Astrocyte (in vitro differentiated cells and primary cell): ENCODE results near the gene ENOX1. TPM values are rescaled to one million over a fixed set of nuclear protein-coding genes. Genes with fewer than 3 reads are reported as not detected.

Experiments used
- DNase-seq: peaks from one replicate; pipeline ENCODE4 v3.0.0-alpha.2; 2010; ENCODE audit warnings: low read depth
- FAIRE-seq: peaks from 2 replicates; lab custom pipeline; 2011; peaks lifted over from hg19 to GRCh38; lab: Jason Lieb, UNC
- H2AFZ ChIP-seq: 2 replicates; pipeline ENCODE4 v1.6.0; 2012; ENCODE audit warnings: low read depth, low read length, inconsistent platforms
- H3K27ac ChIP-seq: 2 replicates; pipeline ENCODE4 v1.5.1; 2011; ENCODE audit warnings: low read depth, low read length, inconsistent platforms
- H3K27me3 ChIP-seq: 2 replicates; pipeline ENCODE4 v1.6.0; 2011; ENCODE audit warnings: low read length, inconsistent platforms; ENCODE audit not compliant: insufficient read depth
- H3K36me3 ChIP-seq: 2 replicates; pipeline ENCODE4 v1.5.1; 2011; ENCODE audit warnings: low read length, inconsistent platforms; ENCODE audit not compliant: insufficient read depth
- H3K4me1 ChIP-seq: 2 replicates; pipeline ENCODE4 v1.5.1; 2011; ENCODE audit warnings: low read length, inconsistent platforms; ENCODE audit not compliant: insufficient read depth
- H3K4me2 ChIP-seq: 2 replicates; pipeline ENCODE4 v1.6.0; 2012; ENCODE audit warnings: low read length, inconsistent platforms
- H3K4me3 ChIP-seq: 2 replicates; pipeline ENCODE4 v1.5.1; 2011; ENCODE audit warnings: low read depth, mild to moderate bottlenecking, low read length, inconsistent platforms; ENCODE audit not compliant: insufficient read depth
- H3K79me2 ChIP-seq: 2 replicates; pipeline ENCODE4 v1.6.0; 2012; ENCODE audit warnings: mild to moderate bottlenecking, low read length, inconsistent platforms; ENCODE audit not compliant: insufficient read depth
- H3K9ac ChIP-seq: 2 replicates; pipeline ENCODE4 v1.6.0; 2012; ENCODE audit warnings: mild to moderate bottlenecking, low read length, inconsistent platforms
- H3K9me3 ChIP-seq: 2 replicates; pipeline ENCODE4 v1.5.1; 2012; ENCODE audit warnings: low read depth, mild to moderate bottlenecking, low read length, inconsistent platforms; ENCODE audit not compliant: insufficient read depth
- H4K20me1 ChIP-seq: 2 replicates; pipeline ENCODE4 v1.6.0; 2012; ENCODE audit warnings: low read length, inconsistent platforms; ENCODE audit not compliant: insufficient read depth
- H3K27ac Mint-ChIP-seq: one replicate; pipeline ENCODE4 v1.8.0; 2021; ENCODE audit warnings: mild to moderate bottlenecking, mixed read lengths; ENCODE audit not compliant: unreplicated experiment
- H3K27me3 Mint-ChIP-seq: one replicate; pipeline ENCODE4 v1.8.0; 2021; ENCODE audit warnings: low read depth, mixed read lengths; ENCODE audit not compliant: unreplicated experiment
- H3K36me3 Mint-ChIP-seq: one replicate; pipeline ENCODE4 v1.8.0; 2021; ENCODE audit warnings: low read depth, mixed read lengths; ENCODE audit not compliant: unreplicated experiment
- H3K4me1 Mint-ChIP-seq: one replicate; pipeline ENCODE4 v1.8.0; 2021; ENCODE audit warnings: low read depth, mixed read lengths; ENCODE audit not compliant: unreplicated experiment
- H3K4me3 Mint-ChIP-seq: one replicate; pipeline ENCODE4 v1.8.0; 2021; ENCODE audit warnings: mild to moderate bottlenecking, moderate library complexity, mixed read lengths; ENCODE audit not compliant: unreplicated experiment
- H3K9me3 Mint-ChIP-seq: one replicate; pipeline ENCODE4 v1.8.0; 2021; ENCODE audit warnings: mild to moderate bottlenecking, mixed read lengths; ENCODE audit not compliant: unreplicated experiment
- EZH2 ChIP-seq: IDR thresholded peaks from 2 replicates; pipeline ENCODE4 v1.6.1; 2012; ENCODE audit warnings: mild to moderate bottlenecking, low read length, inconsistent platforms; ENCODE audit not compliant: insufficient read depth
- total RNA-seq: library from RNA; stranded (reverse); gene quantifications from 2 replicates; pipeline ENCODE4 v1.2.1, GENCODE V29; 2021
- TF ChIP-seq, protein P1 (sequence below): IDR thresholded peaks from 2 replicates; pipeline ENCODE4 v1.5.1; 2011; ENCODE audit warnings: low read depth, mild to moderate bottlenecking, inconsistent platforms, low read length, moderate library complexity; ENCODE audit not compliant: insufficient read depth

Gene ENOX1
- total RNA-seq, 1 donor from 2014 or later, result 2.3 TPM

- Histone ChIP-seq H3K27ac (no peak overlapping the region), H2AFZ (no peak overlapping the region), H3K9ac (no peak overlapping the region), H3K79me2 (no peaks in the 10 kb centered on the region), H3K4me2 (no peak overlapping the region), H3K4me1 (no peaks in the 10 kb centered on the region), H3K9me3 (no peaks in the 10 kb centered on the region), H4K20me1 (no peaks in the 10 kb centered on the region), H3K4me3 (no peak overlapping the region), H3K36me3 (no peaks in the 10 kb centered on the region), H3K27me3 (no peaks in the 10 kb centered on the region)
- H3K27me3 Mint-ChIP-seq, result no peaks in the 10 kb centered on the region
- FAIRE-seq, result no peak
- peaks cover 8% of the 10 kb centered on the region for H3K4me1 Mint-ChIP-seq
- H3K27ac Mint-ChIP-seq, result no peak overlapping the region
- no peak overlapping the region for H3K4me3 Mint-ChIP-seq
- no peaks in the 10 kb centered on the region for H3K36me3 Mint-ChIP-seq
- no peak for TF ChIP-seq EZH2
- TF ChIP-seq, protein P1, sequence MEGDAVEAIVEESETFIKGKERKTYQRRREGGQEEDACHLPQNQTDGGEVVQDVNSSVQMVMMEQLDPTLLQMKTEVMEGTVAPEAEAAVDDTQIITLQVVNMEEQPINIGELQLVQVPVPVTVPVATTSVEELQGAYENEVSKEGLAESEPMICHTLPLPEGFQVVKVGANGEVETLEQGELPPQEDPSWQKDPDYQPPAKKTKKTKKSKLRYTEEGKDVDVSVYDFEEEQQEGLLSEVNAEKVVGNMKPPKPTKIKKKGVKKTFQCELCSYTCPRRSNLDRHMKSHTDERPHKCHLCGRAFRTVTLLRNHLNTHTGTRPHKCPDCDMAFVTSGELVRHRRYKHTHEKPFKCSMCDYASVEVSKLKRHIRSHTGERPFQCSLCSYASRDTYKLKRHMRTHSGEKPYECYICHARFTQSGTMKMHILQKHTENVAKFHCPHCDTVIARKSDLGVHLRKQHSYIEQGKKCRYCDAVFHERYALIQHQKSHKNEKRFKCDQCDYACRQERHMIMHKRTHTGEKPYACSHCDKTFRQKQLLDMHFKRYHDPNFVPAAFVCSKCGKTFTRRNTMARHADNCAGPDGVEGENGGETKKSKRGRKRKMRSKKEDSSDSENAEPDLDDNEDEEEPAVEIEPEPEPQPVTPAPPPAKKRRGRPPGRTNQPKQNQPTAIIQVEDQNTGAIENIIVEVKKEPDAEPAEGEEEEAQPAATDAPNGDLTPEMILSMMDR, result no peak
- no peaks in the 10 kb centered on the region for H3K9me3 Mint-ChIP-seq
- DNase-seq, result no peak
Observed at GRCh38 chr13:43389983-43390382, 396.8 kb downstream of the ENOX1 start.

DNA sequence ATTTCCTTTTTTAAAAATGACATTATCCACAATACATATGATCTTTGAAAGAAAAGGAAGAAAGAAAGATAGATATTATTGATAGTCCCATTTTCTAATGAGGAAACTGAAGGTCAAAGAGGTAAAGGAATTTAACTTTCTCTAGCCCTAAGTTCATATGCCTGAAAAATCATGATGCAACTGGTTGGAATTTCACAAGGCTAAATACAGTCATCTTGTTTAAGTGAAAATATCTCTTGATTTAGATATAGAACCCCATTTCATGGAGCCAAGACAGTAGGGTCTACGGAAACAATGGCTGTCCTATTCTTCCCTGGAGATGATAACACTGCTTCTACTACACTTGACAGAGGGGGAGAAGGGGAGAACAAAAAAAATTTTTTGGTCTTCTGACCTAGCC lies 397.2 kb downstream of the ENOX1 start:
- no peak overlapping the region for H3K4me3 Mint-ChIP-seq
- Histone ChIP-seq H3K9me3 (no peaks in the 10 kb centered on the region), H3K4me2 (no peak overlapping the region), H4K20me1 (no peaks in the 10 kb centered on the region), H3K4me3 (no peak overlapping the region), H3K36me3 (no peaks in the 10 kb centered on the region), H3K27ac (no peak overlapping the region), H3K27me3 (no peaks in the 10 kb centered on the region), H3K79me2 (no peaks in the 10 kb centered on the region), H3K9ac (no peak overlapping the region), H2AFZ (no peak overlapping the region), H3K4me1 (no peaks in the 10 kb centered on the region)
- H3K4me1 Mint-ChIP-seq, result peaks cover 8% of the 10 kb centered on the region
- H3K27me3 Mint-ChIP-seq, result no peaks in the 10 kb centered on the region
- H3K9me3 Mint-ChIP-seq, result no peaks in the 10 kb centered on the region
- TF ChIP-seq, protein P1, result no peak
- no peak for TF ChIP-seq EZH2
- DNase-seq, result no peak
- no peak for FAIRE-seq
- H3K27ac Mint-ChIP-seq, result no peak overlapping the region
- H3K36me3 Mint-ChIP-seq, result no peaks in the 10 kb centered on the region

- Histone ChIP-seq H3K9me3 (no peaks in the 10 kb centered on the region), H3K9ac (no peak overlapping the region), H3K4me2 (no peak overlapping the region), H3K27me3 (no peaks in the 10 kb centered on the region), H2AFZ (no peak overlapping the region), H4K20me1 (no peaks in the 10 kb centered on the region), H3K27ac (no peak overlapping the region), H3K79me2 (no peaks in the 10 kb centered on the region), H3K4me3 (no peak overlapping the region), H3K4me1 (no peaks in the 10 kb centered on the region), H3K36me3 (no peaks in the 10 kb centered on the region)
- DNase-seq (no peak), FAIRE-seq (no peak)
- Mint-ChIP-seq H3K27ac (no peak overlapping the region), H3K9me3 (no peaks in the 10 kb centered on the region), H3K27me3 (no peaks in the 10 kb centered on the region), H3K4me1 (peaks cover 8% of the 10 kb centered on the region), H3K4me3 (no peak overlapping the region), H3K36me3 (no peaks in the 10 kb centered on the region)
- no peak for TF ChIP-seq EZH2
- TF ChIP-seq, protein P1, result no peak
Observed at GRCh38 chr13:43388282-43389034, 398.3 kb downstream of the ENOX1 start.
